CD1c-positive myeloid dendritic cell (primary cell): Measurements from ENCODE around the gene FAM90A1.
"Not testable (repeated sequence)": the region's sequence is repeated elsewhere in the genome, so short reads cannot be mapped to it uniquely, and the experiment has no call there.

ENCODE experiments used
- DNase-seq: peaks from one replicate; pipeline ENCODE4 v3.0.0-alpha.2; 2016; ENCODE audit errors: extremely low spot score

The FAM90A1 gene

GRCh38 chr12:8172911-8173310 is 54.5 kb downstream of the FAM90A1 start:
- not testable (repeated sequence) for DNase-seq
